Astrocyte (in vitro differentiated cells and primary cell): Measurements from ENCODE around the gene USHBP1. TPM values are rescaled to one million over a fixed set of nuclear protein-coding genes. Genes with fewer than 3 reads are reported as not detected.

Experiments used
- DNase-seq: peaks from one replicate; pipeline ENCODE4 v3.0.0-alpha.2; 2010; ENCODE audit warnings: low read depth
- FAIRE-seq: peaks from 2 replicates; lab custom pipeline; 2011; peaks lifted over from hg19 to GRCh38; lab: Jason Lieb, UNC
- H2AFZ ChIP-seq: 2 replicates; pipeline ENCODE4 v1.6.0; 2012; ENCODE audit warnings: low read depth, low read length, inconsistent platforms
- H3K27ac ChIP-seq: 2 replicates; pipeline ENCODE4 v1.5.1; 2011; ENCODE audit warnings: low read depth, low read length, inconsistent platforms
- H3K27me3 ChIP-seq: 2 replicates; pipeline ENCODE4 v1.6.0; 2011; ENCODE audit warnings: low read length, inconsistent platforms; ENCODE audit not compliant: insufficient read depth
- H3K36me3 ChIP-seq: 2 replicates; pipeline ENCODE4 v1.5.1; 2011; ENCODE audit warnings: low read length, inconsistent platforms; ENCODE audit not compliant: insufficient read depth
- H3K4me1 ChIP-seq: 2 replicates; pipeline ENCODE4 v1.5.1; 2011; ENCODE audit warnings: low read length, inconsistent platforms; ENCODE audit not compliant: insufficient read depth
- H3K4me2 ChIP-seq: 2 replicates; pipeline ENCODE4 v1.6.0; 2012; ENCODE audit warnings: low read length, inconsistent platforms
- H3K4me3 ChIP-seq: 2 replicates; pipeline ENCODE4 v1.5.1; 2011; ENCODE audit warnings: low read depth, mild to moderate bottlenecking, low read length, inconsistent platforms; ENCODE audit not compliant: insufficient read depth
- H3K79me2 ChIP-seq: 2 replicates; pipeline ENCODE4 v1.6.0; 2012; ENCODE audit warnings: mild to moderate bottlenecking, low read length, inconsistent platforms; ENCODE audit not compliant: insufficient read depth
- H3K9ac ChIP-seq: 2 replicates; pipeline ENCODE4 v1.6.0; 2012; ENCODE audit warnings: mild to moderate bottlenecking, low read length, inconsistent platforms
- H3K9me3 ChIP-seq: 2 replicates; pipeline ENCODE4 v1.5.1; 2012; ENCODE audit warnings: low read depth, mild to moderate bottlenecking, low read length, inconsistent platforms; ENCODE audit not compliant: insufficient read depth
- H4K20me1 ChIP-seq: 2 replicates; pipeline ENCODE4 v1.6.0; 2012; ENCODE audit warnings: low read length, inconsistent platforms; ENCODE audit not compliant: insufficient read depth
- H3K27ac Mint-ChIP-seq: one replicate; pipeline ENCODE4 v1.8.0; 2021; ENCODE audit warnings: mild to moderate bottlenecking, mixed read lengths; ENCODE audit not compliant: unreplicated experiment
- H3K27me3 Mint-ChIP-seq: one replicate; pipeline ENCODE4 v1.8.0; 2021; ENCODE audit warnings: low read depth, mixed read lengths; ENCODE audit not compliant: unreplicated experiment
- H3K36me3 Mint-ChIP-seq: one replicate; pipeline ENCODE4 v1.8.0; 2021; ENCODE audit warnings: low read depth, mixed read lengths; ENCODE audit not compliant: unreplicated experiment
- H3K4me1 Mint-ChIP-seq: one replicate; pipeline ENCODE4 v1.8.0; 2021; ENCODE audit warnings: low read depth, mixed read lengths; ENCODE audit not compliant: unreplicated experiment
- H3K4me3 Mint-ChIP-seq: one replicate; pipeline ENCODE4 v1.8.0; 2021; ENCODE audit warnings: mild to moderate bottlenecking, moderate library complexity, mixed read lengths; ENCODE audit not compliant: unreplicated experiment
- H3K9me3 Mint-ChIP-seq: one replicate; pipeline ENCODE4 v1.8.0; 2021; ENCODE audit warnings: mild to moderate bottlenecking, mixed read lengths; ENCODE audit not compliant: unreplicated experiment
- CTCF ChIP-seq: IDR thresholded peaks from 2 replicates; pipeline ENCODE4 v1.5.1; 2011; ENCODE audit warnings: low read depth, mild to moderate bottlenecking, inconsistent platforms, low read length, moderate library complexity; ENCODE audit not compliant: insufficient read depth
- EZH2 ChIP-seq: IDR thresholded peaks from 2 replicates; pipeline ENCODE4 v1.6.1; 2012; ENCODE audit warnings: mild to moderate bottlenecking, low read length, inconsistent platforms; ENCODE audit not compliant: insufficient read depth
- total RNA-seq: library from RNA; stranded (reverse); gene quantifications from 2 replicates; pipeline ENCODE4 v1.2.1, GENCODE V29; 2021

USHBP1 gene
- total RNA-seq, 1 donor from 2014 or later = 0.27 TPM

GRCh38 chr19:17281391-17282304 is 17.1 kb upstream of the USHBP1 start, which contains the start of gene ANKLE1:
TSS of gene ANKLE1 (plus strand) at chr19:17281901. CDS start at chr19:17281921, 20 bp downstream.
- Mint-ChIP-seq H3K9me3 (no peaks in the 10 kb centered on the region), H3K4me1 (no peaks in the 10 kb centered on the region), H3K4me3 (peak within 1 kb of the TSS; percentile 64), H3K27ac (no peak within 1 kb of the TSS), H3K27me3 (peaks cover 3% of the 10 kb centered on the region), H3K36me3 (peaks cover 8% of the 10 kb centered on the region)
- Histone ChIP-seq H3K27me3 (no peaks in the 10 kb centered on the region), H2AFZ (peak within 1 kb of the TSS; percentile 74), H3K9ac (peak within 1 kb of the TSS; percentile 23), H3K9me3 (no peaks in the 10 kb centered on the region), H3K4me2 (peak within 1 kb of the TSS; percentile 82), H4K20me1 (no peaks in the 10 kb centered on the region), H3K27ac (no peak within 1 kb of the TSS), H3K36me3 (peaks cover 2% of the 10 kb centered on the region), H3K4me1 (no peaks in the 10 kb centered on the region), H3K4me3 (peak within 1 kb of the TSS; percentile 14), H3K79me2 (no peaks in the 10 kb centered on the region)
- TF ChIP-seq CTCF (no peak), EZH2 (peak; percentile 66)
- FAIRE-seq = no peak
- no peak for DNase-seq

DNA sequence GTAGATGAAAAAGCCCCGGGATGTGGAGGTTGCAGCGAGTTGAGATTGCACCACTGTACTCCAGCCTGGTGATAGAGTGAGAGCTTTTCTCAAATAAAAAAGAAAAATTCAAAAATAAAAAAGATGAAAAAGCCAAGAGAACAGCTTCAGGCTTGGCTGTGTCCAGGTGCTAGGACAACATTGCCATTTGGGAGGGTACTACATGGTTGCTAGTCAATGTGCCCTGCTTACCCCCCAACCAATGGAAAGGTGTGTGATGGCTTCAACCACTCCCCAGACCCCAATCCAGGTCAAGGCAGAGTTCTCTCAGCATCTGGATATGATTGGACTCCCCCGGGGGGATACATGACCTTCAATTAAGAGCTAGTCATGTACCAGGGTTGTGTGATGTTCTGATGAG is 14.9 kb upstream of the USHBP1 start:
- Histone ChIP-seq H3K79me2 (no peaks in the 10 kb centered on the region), H3K27ac (no peak overlapping the region), H3K27me3 (no peaks in the 10 kb centered on the region), H2AFZ (no peak overlapping the region), H3K36me3 (peaks cover 8% of the 10 kb centered on the region), H3K9ac (no peak overlapping the region), H3K4me2 (no peak overlapping the region), H3K4me1 (no peaks in the 10 kb centered on the region), H3K4me3 (no peak overlapping the region), H4K20me1 (no peaks in the 10 kb centered on the region), H3K9me3 (no peaks in the 10 kb centered on the region)
- no peak for FAIRE-seq
- H3K9me3 Mint-ChIP-seq = no peaks in the 10 kb centered on the region
- peaks cover 17% of the 10 kb centered on the region for H3K36me3 Mint-ChIP-seq
- no peaks in the 10 kb centered on the region for H3K4me1 Mint-ChIP-seq
- DNase-seq = no peak
- no peak overlapping the region for H3K27ac Mint-ChIP-seq
- no peak overlapping the region for H3K4me3 Mint-ChIP-seq
- H3K27me3 Mint-ChIP-seq = peaks cover 3% of the 10 kb centered on the region
- TF ChIP-seq EZH2 = no peak
- TF ChIP-seq CTCF = no peak
